Esophagus squamous epithelium (tissue), 4 donors: Measurements from ENCODE around the gene KIAA0319L.

Source experiments
- POLR2A ChIP-seq, 4 donors: fragments of 450-650 bp; IDR thresholded peaks; one replicate each; pipeline ENCODE4 v1.6.1; 2017; ENCODE audit warnings: antibody characterized with exemption in 4 of 4, mild to moderate bottlenecking in 4 of 4, moderate library complexity in 3 of 4
- TF ChIP-seq, protein P1 (sequence below), 6 experiments: fragments of 450-650 bp in 4 of 6; fragments of 200-600 bp in 2 of 6; sonication (generic) in 2 of 6; IDR thresholded peaks; one replicate each; pipeline ENCODE4 v1.5.1; 2016 to 2019; ENCODE audit warnings: antibody characterized with exemption in 6 of 6, mild to moderate bottlenecking in 4 of 6, moderate library complexity in 4 of 6

DNA sequence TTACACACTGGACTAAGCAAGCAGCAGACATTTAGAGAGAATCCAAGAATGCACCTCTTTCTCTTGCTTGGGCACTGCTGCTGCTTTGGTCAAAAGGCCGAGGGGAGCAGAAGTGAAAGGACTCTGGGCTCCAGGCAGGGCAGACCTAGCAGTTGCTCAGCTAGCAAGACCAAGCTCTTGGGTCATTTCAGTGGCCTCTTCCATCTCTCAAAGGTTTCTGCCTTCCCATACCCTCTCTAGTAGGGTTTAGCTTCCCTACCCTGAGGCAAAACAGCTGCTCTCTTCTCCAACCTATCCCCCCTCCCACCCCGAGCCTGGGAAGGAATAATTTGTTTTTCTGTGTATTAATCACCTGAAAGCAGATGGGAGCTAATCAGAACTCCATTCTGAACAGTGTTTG lies 41.7 kb upstream of the KIAA0319L start:
- TF ChIP-seq, protein P1, sequence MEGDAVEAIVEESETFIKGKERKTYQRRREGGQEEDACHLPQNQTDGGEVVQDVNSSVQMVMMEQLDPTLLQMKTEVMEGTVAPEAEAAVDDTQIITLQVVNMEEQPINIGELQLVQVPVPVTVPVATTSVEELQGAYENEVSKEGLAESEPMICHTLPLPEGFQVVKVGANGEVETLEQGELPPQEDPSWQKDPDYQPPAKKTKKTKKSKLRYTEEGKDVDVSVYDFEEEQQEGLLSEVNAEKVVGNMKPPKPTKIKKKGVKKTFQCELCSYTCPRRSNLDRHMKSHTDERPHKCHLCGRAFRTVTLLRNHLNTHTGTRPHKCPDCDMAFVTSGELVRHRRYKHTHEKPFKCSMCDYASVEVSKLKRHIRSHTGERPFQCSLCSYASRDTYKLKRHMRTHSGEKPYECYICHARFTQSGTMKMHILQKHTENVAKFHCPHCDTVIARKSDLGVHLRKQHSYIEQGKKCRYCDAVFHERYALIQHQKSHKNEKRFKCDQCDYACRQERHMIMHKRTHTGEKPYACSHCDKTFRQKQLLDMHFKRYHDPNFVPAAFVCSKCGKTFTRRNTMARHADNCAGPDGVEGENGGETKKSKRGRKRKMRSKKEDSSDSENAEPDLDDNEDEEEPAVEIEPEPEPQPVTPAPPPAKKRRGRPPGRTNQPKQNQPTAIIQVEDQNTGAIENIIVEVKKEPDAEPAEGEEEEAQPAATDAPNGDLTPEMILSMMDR (IDR thresholded peaks at IDR 0.05): no peak
- TF ChIP-seq POLR2A (IDR thresholded peaks at IDR 0.05): no peak
